GM12875 (cell line): ENCODE results near the gene GK.

ENCODE experiments used
- H3K4me3 ChIP-seq: one replicate; pipeline ENCODE4 v1.5.1; 2011; ENCODE audit warnings: low read depth, low read length, control low read depth
- TF ChIP-seq, protein P1 (sequence below): IDR thresholded peaks from 2 replicates; pipeline ENCODE4 v1.5.1; 2011; ENCODE audit warnings: low read depth, mild to moderate bottlenecking, control low read depth, inconsistent platforms, low read length, moderate library complexity, borderline replicate concordance; ENCODE audit not compliant: insufficient read depth

The GK gene

GRCh38 chrX:30688641-30689040 is 35.4 kb downstream of the GK start:
- TF ChIP-seq, protein P1, sequence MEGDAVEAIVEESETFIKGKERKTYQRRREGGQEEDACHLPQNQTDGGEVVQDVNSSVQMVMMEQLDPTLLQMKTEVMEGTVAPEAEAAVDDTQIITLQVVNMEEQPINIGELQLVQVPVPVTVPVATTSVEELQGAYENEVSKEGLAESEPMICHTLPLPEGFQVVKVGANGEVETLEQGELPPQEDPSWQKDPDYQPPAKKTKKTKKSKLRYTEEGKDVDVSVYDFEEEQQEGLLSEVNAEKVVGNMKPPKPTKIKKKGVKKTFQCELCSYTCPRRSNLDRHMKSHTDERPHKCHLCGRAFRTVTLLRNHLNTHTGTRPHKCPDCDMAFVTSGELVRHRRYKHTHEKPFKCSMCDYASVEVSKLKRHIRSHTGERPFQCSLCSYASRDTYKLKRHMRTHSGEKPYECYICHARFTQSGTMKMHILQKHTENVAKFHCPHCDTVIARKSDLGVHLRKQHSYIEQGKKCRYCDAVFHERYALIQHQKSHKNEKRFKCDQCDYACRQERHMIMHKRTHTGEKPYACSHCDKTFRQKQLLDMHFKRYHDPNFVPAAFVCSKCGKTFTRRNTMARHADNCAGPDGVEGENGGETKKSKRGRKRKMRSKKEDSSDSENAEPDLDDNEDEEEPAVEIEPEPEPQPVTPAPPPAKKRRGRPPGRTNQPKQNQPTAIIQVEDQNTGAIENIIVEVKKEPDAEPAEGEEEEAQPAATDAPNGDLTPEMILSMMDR: no peak

GRCh38 chrX:30689116-30689515 is 35.9 kb downstream of the GK start:
- TF ChIP-seq, protein P1: no peak
- no peak overlapping the region for H3K4me3 ChIP-seq

More at GRCh38 chrX:30688641-30689040, 35.4 kb downstream of the GK start:
- H3K4me3 ChIP-seq: no peak overlapping the region

DNA sequence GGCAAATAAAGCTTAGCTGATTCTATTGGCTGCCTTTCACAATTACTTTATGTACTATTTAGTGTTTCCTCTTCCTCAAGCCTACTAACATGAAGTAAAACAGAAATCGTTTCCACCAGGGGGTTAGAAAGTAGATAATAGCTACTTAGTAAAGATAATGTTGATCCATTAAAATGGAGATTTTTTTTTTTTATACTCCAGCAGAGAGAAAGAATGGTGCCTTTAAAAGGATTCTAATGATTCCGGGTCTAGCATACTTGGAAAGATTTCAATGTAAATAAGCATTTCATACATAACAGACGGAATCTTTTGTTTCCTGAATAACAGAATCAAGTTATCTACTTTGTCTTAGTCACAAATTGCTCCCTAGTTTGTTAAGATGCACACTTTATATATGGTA is 37.1 kb downstream of the GK start:
- TF ChIP-seq, protein P1: no peak
- no peak overlapping the region for H3K4me3 ChIP-seq

DNA sequence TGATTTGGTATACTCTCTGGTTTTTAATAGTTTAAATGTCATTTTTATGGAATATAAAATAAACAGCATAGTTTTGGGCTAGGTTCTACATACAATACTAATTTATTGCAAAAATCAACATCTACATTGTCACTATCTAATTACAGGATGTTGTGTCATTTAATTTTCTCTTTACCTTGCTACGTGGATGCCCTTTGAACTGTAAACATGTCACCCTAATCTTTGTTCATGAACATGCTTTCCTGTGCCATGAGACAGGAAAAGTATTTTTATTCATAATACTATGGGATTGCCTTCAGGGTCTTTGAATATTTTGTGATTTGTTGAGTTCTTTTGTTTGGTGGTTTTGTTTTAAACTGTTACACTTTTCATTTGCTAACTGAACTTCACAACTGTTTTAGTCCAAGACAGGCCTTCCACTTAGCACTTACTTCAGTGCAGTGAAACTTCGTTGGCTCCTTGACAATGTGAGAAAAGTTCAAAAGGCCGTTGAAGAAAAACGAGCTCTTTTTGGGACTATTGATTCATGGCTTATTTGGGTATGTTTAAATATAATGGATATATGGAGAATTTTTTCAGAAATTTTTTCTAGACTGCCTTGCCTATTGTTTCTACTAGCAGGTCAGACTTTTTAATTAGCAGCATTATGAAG is 40.9 kb downstream of the GK start:
- H3K4me3 ChIP-seq: no peak overlapping the region
- TF ChIP-seq, protein P1: no peak

GRCh38 chrX:30702736-30703135 is 49.5 kb downstream of the GK start:
- no peak overlapping the region for H3K4me3 ChIP-seq
- TF ChIP-seq, protein P1: no peak

- TF ChIP-seq, protein P1: no peak
- H3K4me3 ChIP-seq: no peak overlapping the region
Measured at GRCh38 chrX:30706216-30706775, 53.1 kb downstream of the GK start.

DNA sequence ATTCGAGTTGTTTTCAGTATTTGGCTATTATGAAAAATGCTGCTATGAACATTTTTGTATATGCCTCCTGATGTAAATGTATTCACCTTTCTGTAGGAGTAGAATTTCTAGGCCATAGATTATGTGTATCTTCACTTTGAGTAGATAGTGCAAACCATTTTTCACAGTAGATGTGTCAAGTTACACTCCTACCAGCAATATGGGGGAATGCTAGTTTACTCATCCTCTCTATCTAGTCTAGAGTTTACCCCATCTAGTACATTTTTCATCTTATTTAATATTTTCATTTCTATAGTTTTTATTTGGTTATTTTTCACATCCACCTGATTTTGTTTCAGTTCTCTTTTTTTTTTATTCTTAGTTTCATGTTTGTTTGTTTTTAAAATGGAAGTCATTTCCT is 59.0 kb downstream of the GK start:
- TF ChIP-seq, protein P1: no peak
- H3K4me3 ChIP-seq: no peak overlapping the region
